ENCODE results near the gene FAM170A.

- no peak for TF ChIP-seq CTCF (IDR thresholded peaks at IDR 0.05; ENCODE audit: low read depth, low read length)
- no peak for TF ChIP-seq MAX (IDR thresholded peaks at IDR 0.05; ENCODE audit: low read depth, low read length)
These were observed 53.0 kb downstream of the FAM170A start for GRCh38 chr5:119682372-119682771.
